ENCODE data around the gene ZCCHC3. TPM values are rescaled to one million over a fixed set of nuclear protein-coding genes. Genes with fewer than 3 reads are reported as not detected.

Gene ZCCHC3
- total RNA-seq, 2 experiments from 2014 or later: 17.8 to 18.0 TPM

DNA sequence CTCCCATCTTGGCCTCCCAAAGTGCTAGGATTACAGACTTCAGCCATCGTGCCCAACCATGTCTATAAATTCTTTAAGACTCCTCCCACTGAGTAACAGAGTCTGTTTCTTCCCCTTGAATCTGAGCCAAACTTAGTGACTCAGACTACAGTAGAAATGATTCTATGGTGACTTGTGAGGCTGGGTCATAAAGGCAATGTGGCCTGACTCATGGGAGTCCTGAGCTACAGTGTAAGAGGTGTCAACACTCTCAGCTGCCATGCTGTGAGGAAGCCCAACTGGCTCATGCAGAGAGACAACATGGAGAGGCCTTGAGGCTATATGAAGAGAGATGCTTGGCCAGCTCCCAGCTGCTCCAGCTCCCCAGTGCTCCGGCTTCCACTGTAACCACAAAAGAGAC lies 44.3 kb downstream of the ZCCHC3 start:
- H3K36me3 Mint-ChIP-seq (ENCODE audit: low read depth): peaks cover 11% of the 10 kb centered on the region
- intact Hi-C loops (cut with micrococcal nuclease): no loop called here
- ChIA-PET CTCF (interaction anchor here (2.2 to 2.3 kb wide), 2 partner anchors 11 to 12 kb away, joined by 8 to 15 read pairs; no protein-coding TSS in a partner anchor), POLR2A (no interaction called here)
- H3K4me3 Mint-ChIP-seq: no peak overlapping the region
- ATAC-seq (peak; percentile 95), DNase-seq (peak; percentile 76)
- H3K27me3 Mint-ChIP-seq: no peaks in the 10 kb centered on the region
- H3K4me1 Mint-ChIP-seq (ENCODE audit: low read depth): peaks cover 10% of the 10 kb centered on the region
- peaks cover 8% of the 10 kb centered on the region for H3K9me3 Mint-ChIP-seq
- no peak overlapping the region for H3K27ac Mint-ChIP-seq
- no peak for TF ChIP-seq CTCF (IDR thresholded peaks at IDR 0.05)

- no peaks in the 10 kb centered on the region for H3K27me3 Mint-ChIP-seq
- ChIA-PET CTCF (interaction anchor here (2.2 to 2.3 kb wide), 2 partner anchors 11 to 12 kb away, joined by 8 to 15 read pairs; no protein-coding TSS in a partner anchor), POLR2A (no interaction called here)
- peaks cover 8% of the 10 kb centered on the region for H3K9me3 Mint-ChIP-seq
- ATAC-seq (no peak), DNase-seq (no peak)
- peaks cover 11% of the 10 kb centered on the region for H3K36me3 Mint-ChIP-seq (ENCODE audit: low read depth)
- H3K4me3 Mint-ChIP-seq: no peak overlapping the region
- H3K4me1 Mint-ChIP-seq (ENCODE audit: low read depth): peaks cover 11% of the 10 kb centered on the region
- no peak for TF ChIP-seq CTCF (IDR thresholded peaks at IDR 0.05)
- H3K27ac Mint-ChIP-seq: no peak overlapping the region
- intact Hi-C loops (cut with micrococcal nuclease): no loop called here
Measured at GRCh38 chr20:343107-343506, 45.7 kb downstream of the ZCCHC3 start.

GRCh38 chr20:346033-346639 lies 48.8 kb downstream of the ZCCHC3 start:
- H3K4me1 Mint-ChIP-seq (ENCODE audit: low read depth): peaks cover 16% of the 10 kb centered on the region
- DNase-seq (no peak), ATAC-seq (no peak)
- peaks cover 8% of the 10 kb centered on the region for H3K9me3 Mint-ChIP-seq
- POLR2A ChIA-PET: interaction anchor here (0.7 to 1.6 kb wide), 2 partner anchors 22 to 118 kb away, joined by 4 read pairs; no protein-coding TSS in a partner anchor
- H3K27ac Mint-ChIP-seq: peak overlapping the region; percentile 3
- CTCF ChIA-PET: interaction anchor here (1.0 to 3.6 kb wide), 7 partner anchors 13 to 299 kb away, joined by 3 to 24 read pairs (median 3); no protein-coding TSS in a partner anchor
- peak overlapping the region; percentile 79 for H3K4me3 Mint-ChIP-seq
- no peak for TF ChIP-seq CTCF (IDR thresholded peaks at IDR 0.05)
- H3K27me3 Mint-ChIP-seq: no peaks in the 10 kb centered on the region
- H3K36me3 Mint-ChIP-seq (ENCODE audit: low read depth): peaks cover 11% of the 10 kb centered on the region
- intact Hi-C loops (cut with micrococcal nuclease): no loop called here

DNA sequence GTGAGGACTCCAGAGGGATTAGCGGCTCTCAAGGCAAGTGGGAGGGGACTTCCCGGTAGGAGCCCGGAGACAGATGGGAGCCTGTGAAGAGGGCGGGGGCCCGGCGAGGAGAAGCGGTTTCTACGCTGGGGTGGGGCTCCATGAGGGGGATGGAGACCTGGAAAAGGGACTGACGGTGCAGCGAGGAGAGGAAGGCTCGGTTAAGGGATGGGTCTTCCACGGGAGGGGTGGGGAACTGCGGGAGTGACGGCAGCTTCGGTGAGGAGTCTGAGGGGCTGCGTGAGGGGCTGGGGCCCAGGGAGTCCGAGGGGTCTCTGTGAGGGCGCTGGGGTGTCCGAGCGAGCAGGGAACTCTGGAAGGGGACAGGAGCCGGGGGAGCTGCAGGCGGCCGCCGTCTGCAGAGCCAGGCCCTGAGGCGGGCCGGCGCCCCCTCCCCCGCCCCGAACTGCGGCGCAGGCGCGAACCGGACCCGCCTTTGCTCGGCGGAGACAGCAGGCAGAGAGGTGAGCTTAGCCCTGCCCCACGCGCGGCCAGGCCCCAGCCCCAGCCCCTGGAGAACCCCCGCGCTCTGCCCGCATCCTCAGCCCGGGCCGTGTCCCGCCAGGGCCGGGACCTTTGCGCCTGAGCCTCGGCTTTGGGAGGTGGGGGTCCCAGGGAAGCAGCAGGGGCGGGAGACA lies 49.4 kb downstream of the ZCCHC3 start, which contains the start of gene NRSN2:
Gene NRSN2 (plus strand): TSS at position 472 of the 677 bp plus-strand sequence. CDS start 2,533 bp downstream, outside the sequence.
- ChIA-PET CTCF (interaction anchor here (1.0 to 3.6 kb wide), 6 partner anchors 14 to 299 kb away, joined by 3 to 24 read pairs (median 4); no protein-coding TSS in a partner anchor), POLR2A (interaction anchor here (0.7 to 1.6 kb wide), 2 partner anchors 23 to 117 kb away, joined by 4 read pairs; no protein-coding TSS in a partner anchor)
- H3K36me3 Mint-ChIP-seq (ENCODE audit: low read depth): peaks cover 9% of the 10 kb centered on the region
- peak within 1 kb of the TSS; percentile 79 for H3K4me3 Mint-ChIP-seq
- H3K9me3 Mint-ChIP-seq: peaks cover 7% of the 10 kb centered on the region
- intact Hi-C loops (cut with micrococcal nuclease): no loop called here
- ATAC-seq: peak; percentile 57
- H3K4me1 Mint-ChIP-seq (ENCODE audit: low read depth): peaks cover 16% of the 10 kb centered on the region
- TF ChIP-seq CTCF (IDR thresholded peaks at IDR 0.05): no peak
- no peaks in the 10 kb centered on the region for H3K27me3 Mint-ChIP-seq
- peak; percentile 41 for DNase-seq
- peak within 1 kb of the TSS; percentile 47 for H3K27ac Mint-ChIP-seq

DNA sequence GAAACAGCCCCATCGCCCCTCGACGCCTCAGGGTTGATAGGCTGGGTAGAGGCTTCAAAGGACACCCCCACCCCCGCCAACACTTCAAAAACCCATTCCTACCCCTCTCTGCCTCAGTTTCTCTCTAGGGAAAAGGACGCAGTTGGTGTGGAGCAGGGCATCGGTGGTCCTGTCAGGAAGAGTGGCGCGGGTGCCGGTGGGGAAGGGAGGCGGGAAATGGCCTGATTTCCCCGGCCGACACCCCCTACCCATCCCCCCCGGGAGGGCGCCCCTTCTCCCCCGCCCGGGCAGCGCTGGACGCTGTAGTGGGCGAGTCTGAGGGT lies 49.9 kb downstream of the ZCCHC3 start:
- Mint-ChIP-seq H3K27me3 (no peaks in the 10 kb centered on the region), H3K27ac (no peak overlapping the region), H3K9me3 (peaks cover 2% of the 10 kb centered on the region), H3K4me1 (ENCODE audit: low read depth) (peaks cover 12% of the 10 kb centered on the region), H3K4me3 (peak overlapping the region; percentile 79), H3K36me3 (ENCODE audit: low read depth) (peaks cover 5% of the 10 kb centered on the region)
- ChIA-PET POLR2A (no interaction called here), CTCF (interaction anchor here (1.2 to 3.6 kb wide), 2 partner anchors 16 to 298 kb away, joined by 3 to 24 read pairs; no protein-coding TSS in a partner anchor)
- ATAC-seq (peak; percentile 4), DNase-seq (no peak)
- intact Hi-C loops (cut with micrococcal nuclease): no loop called here
- TF ChIP-seq CTCF (IDR thresholded peaks at IDR 0.05): no peak

Data from activated CD8-positive, alpha-beta T cell treated with anti-CD3 and anti-CD28 coated beads for 36 hours (primary cell).